ENCODE measurements around the gene C14orf93. TPM values are rescaled to one million over a fixed set of nuclear protein-coding genes. Genes with fewer than 3 reads are reported as not detected.

C14orf93 gene, protein sequence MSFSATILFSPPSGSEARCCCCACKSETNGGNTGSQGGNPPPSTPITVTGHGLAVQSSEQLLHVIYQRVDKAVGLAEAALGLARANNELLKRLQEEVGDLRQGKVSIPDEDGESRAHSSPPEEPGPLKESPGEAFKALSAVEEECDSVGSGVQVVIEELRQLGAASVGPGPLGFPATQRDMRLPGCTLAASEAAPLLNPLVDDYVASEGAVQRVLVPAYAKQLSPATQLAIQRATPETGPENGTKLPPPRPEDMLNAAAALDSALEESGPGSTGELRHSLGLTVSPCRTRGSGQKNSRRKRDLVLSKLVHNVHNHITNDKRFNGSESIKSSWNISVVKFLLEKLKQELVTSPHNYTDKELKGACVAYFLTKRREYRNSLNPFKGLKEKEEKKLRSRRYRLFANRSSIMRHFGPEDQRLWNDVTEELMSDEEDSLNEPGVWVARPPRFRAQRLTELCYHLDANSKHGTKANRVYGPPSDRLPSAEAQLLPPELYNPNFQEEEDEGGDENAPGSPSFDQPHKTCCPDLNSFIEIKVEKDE
- total RNA-seq (2021): 6.9 and 8.2 TPM in 2 replicates
- long read RNA-seq, transcript C14orf93-201 (7 exons, 3,354 nt): major isoform, 7 of 19 reads
- long read RNA-seq, partial matches to known transcripts: 2 of 19 reads
- long read RNA-seq, other reads (novel, unspliced or antisense): 9 of 19 reads

DNA sequence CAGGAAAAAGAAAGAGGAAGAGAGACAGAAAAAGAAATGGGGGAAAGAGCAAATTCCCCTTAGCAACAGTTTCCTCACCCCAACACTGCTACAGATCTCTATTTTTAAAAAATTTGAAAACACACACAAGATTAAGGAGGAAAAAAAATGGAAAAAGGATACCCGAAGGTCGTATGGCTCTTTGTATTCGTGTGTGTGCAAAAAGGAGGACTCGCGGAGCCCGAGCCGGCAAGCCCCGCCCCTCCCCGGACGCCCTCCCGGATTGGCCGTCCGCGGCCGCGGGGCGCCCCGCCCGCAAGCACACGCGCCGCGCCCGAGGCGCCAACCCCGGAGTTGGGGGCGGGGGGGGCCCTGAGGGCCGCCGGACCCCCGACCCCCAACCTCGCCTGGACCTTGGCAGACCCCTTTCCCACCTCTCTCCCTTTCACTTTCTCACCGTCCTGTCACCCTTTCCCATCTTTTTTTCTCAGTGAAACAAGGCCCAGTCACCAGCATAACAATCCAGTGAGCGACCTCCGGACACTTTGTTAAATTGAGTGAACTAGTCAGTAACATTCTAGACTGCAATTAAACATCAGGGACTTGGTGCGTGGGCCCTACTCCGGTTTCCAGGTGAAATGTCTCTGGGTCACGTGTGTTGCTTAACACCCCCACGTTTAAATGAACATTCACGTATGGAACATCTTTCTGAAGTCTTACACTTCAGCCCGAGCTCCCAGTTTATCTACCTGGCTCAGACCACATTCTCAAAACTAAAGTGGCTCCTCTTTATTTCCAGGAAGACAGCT is at the start of gene C14orf93:
Gene C14orf93, minus strand, starts transcription at position 205 of the 788 bp plus-strand sequence. CDS start 11,120 bp downstream, outside the sequence.
- Histone ChIP-seq H2AK5ac (ENCODE audit: insufficient read length, low read length) (no peak within 1 kb of the TSS), H3K18ac (ENCODE audit: insufficient read length, low read depth, low read length) (peak within 1 kb of the TSS; percentile 33), H3K23me2 (ENCODE audit: insufficient read length, low read depth, low read length, poor library complexity, severe bottlenecking) (no peaks in the 10 kb centered on the region), H3K23ac (ENCODE audit: insufficient read length, low read depth, low read length) (no peak within 1 kb of the TSS), H3T11ph (ENCODE audit: low read length) (no peak within 1 kb of the TSS), H4K20me1 (ENCODE audit: control insufficient read depth, insufficient read depth, insufficient read length) (no peaks in the 10 kb centered on the region), H2AFZ (ENCODE audit: low read length) (peak within 1 kb of the TSS; percentile 71), H4K5ac (ENCODE audit: insufficient read length, low read depth, low read length) (no peak within 1 kb of the TSS), H2BK120ac (ENCODE audit: low read depth, low read length, poor library complexity, severe bottlenecking) (no peak within 1 kb of the TSS), H2BK12ac (ENCODE audit: insufficient read length, low read depth, low read length) (no peak within 1 kb of the TSS), H3K9ac (ENCODE audit: extremely low read depth, insufficient read length, low read length) (peak within 1 kb of the TSS; percentile 25), H3K27ac (ENCODE audit: insufficient read length, low read depth, low read length) (no peak within 1 kb of the TSS), H3K9me3 (ENCODE audit: control insufficient read depth, low read depth, low read length) (no peaks in the 10 kb centered on the region), H4K91ac (ENCODE audit: insufficient read length, low read depth, low read length) (no peak within 1 kb of the TSS), H3K14ac (ENCODE audit: insufficient read depth, low read length) (no peak within 1 kb of the TSS), H2BK20ac (ENCODE audit: low read depth, low read length, poor library complexity, severe bottlenecking) (no peak within 1 kb of the TSS), H2BK5ac (ENCODE audit: insufficient read length, low read length) (no peak within 1 kb of the TSS), H4K8ac (replicated peaks; ENCODE audit: insufficient read length, low read depth, low read length) (no peak within 1 kb of the TSS), H3K27me3 (ENCODE audit: insufficient read depth, low read length) (no peaks in the 10 kb centered on the region), H3K79me1 (ENCODE audit: insufficient read depth, low read depth, low read length, poor library complexity, severe bottlenecking) (no peaks in the 10 kb centered on the region), H2BK15ac (ENCODE audit: low read depth, low read length) (no peak within 1 kb of the TSS), H3K56ac (ENCODE audit: insufficient read length, low read depth, low read length) (no peak within 1 kb of the TSS), H3K4ac (ENCODE audit: low read depth, low read length) (no peak within 1 kb of the TSS), H3K4me2 (ENCODE audit: insufficient read depth, insufficient read length, low read length) (peak within 1 kb of the TSS; percentile 45), H3K4me1 (ENCODE audit: insufficient read depth, low read length) (peaks cover 5% of the 10 kb centered on the region; the same call in 1 of the 2 replicates), H3K79me2 (ENCODE audit: insufficient read depth, low read length) (no peaks in the 10 kb centered on the region)
- Mint-ChIP-seq H3K27me3 (ENCODE audit: low read depth) (no peaks in the 10 kb centered on the region), H3K4me1 (peaks cover 17 to 34% of the 10 kb centered on the region in 2 experiments), H3K36me3 (ENCODE audit: insufficient read depth in 1 of 3, low read depth in 3 of 3) (peaks cover 0 to 9% (median 4%) of the 10 kb centered on the region in 3 experiments; a peak in 3 of 7 replicates), H3K4me3 (peak within 1 kb of the TSS; percentile 63 to 76), H3K27ac (peak within 1 kb of the TSS; percentile 72 to 89 (median 82); a peak in 6 of 7 replicates), H3K9me3 (peaks cover 0 to 6% of the 10 kb centered on the region in 2 experiments; a peak in 3 of 5 replicates)
- DNase-seq: peak; percentile 73
- no CpG with 5 or more reads among the region's 40 CpGs for WGBS (ENCODE audit: extremely low coverage, insufficient read length, low lambda C conversion rate)
- TF ChIP-seq, protein P1, sequence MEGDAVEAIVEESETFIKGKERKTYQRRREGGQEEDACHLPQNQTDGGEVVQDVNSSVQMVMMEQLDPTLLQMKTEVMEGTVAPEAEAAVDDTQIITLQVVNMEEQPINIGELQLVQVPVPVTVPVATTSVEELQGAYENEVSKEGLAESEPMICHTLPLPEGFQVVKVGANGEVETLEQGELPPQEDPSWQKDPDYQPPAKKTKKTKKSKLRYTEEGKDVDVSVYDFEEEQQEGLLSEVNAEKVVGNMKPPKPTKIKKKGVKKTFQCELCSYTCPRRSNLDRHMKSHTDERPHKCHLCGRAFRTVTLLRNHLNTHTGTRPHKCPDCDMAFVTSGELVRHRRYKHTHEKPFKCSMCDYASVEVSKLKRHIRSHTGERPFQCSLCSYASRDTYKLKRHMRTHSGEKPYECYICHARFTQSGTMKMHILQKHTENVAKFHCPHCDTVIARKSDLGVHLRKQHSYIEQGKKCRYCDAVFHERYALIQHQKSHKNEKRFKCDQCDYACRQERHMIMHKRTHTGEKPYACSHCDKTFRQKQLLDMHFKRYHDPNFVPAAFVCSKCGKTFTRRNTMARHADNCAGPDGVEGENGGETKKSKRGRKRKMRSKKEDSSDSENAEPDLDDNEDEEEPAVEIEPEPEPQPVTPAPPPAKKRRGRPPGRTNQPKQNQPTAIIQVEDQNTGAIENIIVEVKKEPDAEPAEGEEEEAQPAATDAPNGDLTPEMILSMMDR (conservative IDR thresholded peaks at IDR 0.05): no peak

Data from H9 (cell line).